Stimulated activated naive CD4-positive, alpha-beta T cell treated with Interleukin-2 at 50 U/mL for 16 hours (primary cell): ENCODE data around the gene EFHC1.
"Not testable (repeated sequence)": the region's sequence is repeated elsewhere in the genome, so short reads cannot be mapped to it uniquely, and the experiment has no call there.

Experiments used
- DNase-seq: peaks from one replicate; lab custom pipeline; 2025; lab: John Stamatoyannopoulos, UW

EFHC1 gene

DNA sequence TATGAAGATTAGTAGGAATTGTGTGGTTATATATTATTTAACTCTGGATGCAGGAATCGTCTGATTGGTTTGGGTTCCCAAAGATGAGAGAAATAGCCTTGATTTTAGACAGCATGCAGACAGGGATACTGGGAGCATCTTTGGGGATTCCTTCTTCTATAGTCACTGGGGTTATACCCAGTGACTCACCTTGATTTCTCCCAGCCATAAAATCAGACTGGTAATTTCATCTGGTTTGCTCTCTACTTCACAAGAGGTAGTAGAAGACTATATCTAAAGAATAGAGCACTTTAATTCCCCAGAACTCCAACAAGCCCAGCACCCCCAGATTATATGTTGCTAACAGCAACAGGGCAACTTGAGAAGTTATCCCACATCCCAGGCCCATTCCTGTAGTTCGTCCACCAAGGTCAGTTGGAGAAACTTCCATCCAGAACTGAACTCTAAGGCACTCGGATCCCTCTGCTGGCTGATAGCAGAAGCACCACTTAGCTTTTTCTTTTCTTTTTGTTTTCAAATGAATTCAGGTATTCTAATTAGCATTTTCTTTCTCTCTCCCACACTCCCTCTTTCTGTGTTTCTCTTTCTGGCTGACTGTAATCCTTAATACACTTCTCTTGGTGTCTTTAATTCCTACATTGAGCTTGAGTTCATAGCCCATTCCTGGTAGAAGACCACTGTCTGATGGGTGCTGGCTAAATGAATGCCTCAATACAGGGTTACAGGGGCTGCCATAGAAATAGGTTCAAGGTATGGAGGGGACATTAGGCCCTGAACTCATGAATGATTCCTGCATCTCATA is 20.4 kb upstream of the EFHC1 start:
- no peak for DNase-seq

DNA sequence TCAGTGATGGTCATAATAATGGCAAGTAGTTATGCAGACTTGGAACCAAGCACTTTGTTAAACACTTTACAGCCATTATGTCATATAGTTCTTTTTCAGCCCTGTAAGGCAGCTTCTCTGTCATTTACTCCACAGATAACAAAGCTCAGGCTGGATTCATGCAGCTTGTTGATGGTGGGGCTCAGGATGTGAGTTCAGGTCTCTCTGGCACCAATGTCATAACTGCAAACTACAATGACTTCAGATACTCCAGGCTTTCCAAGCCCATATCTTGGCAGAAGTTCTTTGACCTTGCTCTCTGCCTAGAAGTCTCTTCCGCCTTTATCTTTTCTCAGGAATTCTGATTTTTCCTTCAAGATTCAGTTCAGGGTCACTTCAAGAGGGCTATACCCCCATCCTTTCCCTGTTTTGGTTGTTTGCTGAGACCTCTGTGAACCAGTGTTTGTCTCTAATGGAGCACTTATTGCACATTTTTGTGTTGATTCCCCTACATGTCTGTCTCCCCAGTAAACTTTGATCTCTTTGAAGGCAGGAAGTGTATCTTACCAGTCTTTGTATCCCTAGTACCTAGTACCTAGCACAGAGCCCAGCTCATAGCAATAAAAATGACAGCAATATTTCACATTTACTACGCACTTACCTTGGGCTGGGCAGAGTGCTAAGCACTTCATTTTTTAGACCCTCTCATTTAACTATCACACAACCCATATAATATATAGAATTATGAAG is 19.7 kb upstream of the EFHC1 start:
- no peak for DNase-seq

DNA sequence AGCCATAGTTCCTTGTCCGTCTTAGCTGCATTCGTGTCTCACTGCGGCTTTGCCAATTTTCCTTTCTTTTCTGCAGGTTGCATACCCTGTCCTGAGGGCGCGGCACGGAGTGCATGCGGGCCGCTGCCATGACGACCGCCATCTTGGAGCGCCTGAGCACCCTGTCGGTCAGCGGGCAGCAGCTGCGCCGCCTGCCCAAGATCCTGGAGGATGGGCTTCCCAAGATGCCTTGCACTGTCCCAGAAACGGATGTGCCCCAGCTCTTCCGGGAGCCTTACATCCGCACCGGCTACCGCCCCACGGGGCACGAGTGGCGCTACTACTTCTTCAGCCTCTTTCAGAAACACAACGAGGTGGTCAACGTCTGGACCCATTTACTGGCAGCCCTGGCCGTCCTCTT is 17.1 kb upstream of the EFHC1 start:
- no peak for DNase-seq

DNA sequence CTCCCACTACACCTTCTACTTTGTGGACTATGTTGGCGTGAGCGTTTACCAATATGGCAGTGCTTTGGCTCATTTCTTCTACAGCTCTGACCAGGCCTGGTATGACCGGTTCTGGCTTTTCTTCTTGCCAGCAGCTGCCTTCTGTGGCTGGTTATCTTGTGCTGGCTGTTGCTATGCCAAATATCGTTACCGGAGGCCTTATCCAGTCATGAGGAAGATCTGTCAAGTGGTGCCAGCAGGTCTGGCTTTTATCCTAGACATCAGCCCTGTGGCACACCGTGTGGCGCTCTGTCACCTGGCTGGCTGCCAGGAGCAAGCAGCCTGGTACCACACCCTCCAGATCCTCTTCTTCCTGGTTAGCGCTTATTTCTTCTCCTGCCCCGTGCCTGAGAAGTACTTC is 16.5 kb upstream of the EFHC1 start:
- DNase-seq: no peak

DNA sequence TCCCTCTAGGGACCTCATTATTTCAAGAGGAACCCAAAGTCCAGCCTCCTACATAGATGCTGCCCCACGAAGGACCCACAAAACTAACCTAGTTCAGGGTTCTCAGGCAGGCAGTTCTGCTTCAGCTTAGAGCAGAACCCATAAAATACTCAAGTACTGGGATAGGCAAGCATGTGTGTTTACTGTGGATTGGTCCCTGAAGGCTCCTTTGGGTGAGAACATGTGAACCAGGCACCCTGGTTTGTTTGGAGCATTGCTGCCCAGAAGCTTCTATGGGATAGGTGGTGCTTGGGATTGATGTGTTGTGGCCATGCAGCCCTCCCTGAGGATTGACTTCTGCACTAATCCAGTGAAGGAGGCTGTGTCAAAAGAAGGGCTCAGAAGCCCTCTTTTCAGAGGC is 14.9 kb upstream of the EFHC1 start:
- DNase-seq: no peak

DNA sequence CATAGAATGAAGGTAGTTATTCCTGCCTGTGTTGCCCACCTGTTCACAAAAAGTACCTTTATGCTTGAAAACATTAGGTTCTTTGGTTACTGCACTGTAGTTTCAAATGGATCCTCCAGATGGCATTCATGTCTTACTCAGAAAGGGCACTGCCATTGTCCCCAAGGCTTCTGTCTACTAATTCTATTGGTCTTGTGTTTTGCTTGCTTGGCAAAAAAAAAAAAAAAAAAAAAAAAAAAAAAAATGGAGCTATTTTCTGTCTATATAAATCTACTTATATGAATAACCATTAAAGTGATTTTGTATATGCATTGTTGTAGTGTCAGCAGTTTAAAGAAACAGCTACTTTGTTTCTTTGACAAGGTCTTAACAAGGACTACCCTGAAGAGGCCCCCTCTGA is 12.7 kb upstream of the EFHC1 start:
- no peak for DNase-seq

DNA sequence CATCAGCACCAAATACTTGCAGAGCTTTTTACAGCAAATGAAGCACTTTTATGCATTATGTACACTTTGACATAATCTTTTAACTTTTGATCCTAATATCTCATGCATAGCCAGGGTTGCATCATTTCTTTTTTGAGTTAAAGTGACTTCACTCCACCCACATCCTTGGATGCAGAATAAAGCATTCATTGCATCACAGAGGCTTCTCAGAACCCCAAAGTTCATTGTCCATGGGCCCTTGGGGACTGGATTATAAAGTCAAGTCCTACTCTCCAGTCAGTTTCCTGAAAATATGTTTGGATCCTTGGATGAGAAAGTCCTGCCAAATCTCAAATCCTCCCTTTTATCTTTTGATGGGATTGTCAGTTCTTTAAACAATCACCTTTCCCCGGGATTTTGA is 10.6 kb upstream of the EFHC1 start:
- no peak for DNase-seq

DNA sequence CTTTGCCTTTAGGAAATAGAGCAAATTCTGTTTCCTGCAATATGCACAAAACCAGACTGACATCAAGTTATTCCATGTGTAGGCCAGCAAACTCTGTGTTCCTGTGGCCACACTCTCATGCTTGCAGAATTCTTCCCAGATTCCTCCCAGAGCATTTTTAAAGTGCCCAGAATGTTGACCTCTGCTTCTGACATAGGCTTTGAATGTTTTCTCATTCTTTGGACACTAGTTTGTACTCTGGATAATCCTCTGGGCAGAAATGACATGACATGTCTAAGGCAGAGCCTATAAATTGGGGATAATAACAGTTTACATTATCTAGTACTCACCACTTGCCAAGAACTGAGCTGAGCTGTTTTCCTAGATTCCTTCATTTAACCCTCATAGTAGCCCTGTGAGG is 9.2 kb upstream of the EFHC1 start:
- no peak for DNase-seq

DNA sequence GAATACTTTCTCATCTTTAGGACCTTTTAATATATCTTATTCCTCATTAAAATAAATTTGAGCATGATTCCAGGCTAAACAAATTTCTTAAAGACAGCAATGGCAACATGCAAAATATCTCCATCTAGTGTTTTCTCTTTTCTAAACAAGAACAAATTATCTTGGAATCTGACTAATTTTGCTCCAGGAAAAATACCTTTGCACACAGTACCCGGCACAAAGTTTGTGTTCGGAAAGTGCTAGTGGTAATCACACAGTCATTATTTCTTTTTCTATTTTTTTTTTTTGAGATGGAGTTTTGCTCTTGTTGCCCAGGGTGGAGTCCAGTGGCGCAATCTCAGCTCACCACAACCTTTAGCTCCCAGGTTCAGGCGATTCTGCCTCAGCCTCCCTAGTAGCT is 8.2 kb upstream of the EFHC1 start:
- no peak for DNase-seq

DNA sequence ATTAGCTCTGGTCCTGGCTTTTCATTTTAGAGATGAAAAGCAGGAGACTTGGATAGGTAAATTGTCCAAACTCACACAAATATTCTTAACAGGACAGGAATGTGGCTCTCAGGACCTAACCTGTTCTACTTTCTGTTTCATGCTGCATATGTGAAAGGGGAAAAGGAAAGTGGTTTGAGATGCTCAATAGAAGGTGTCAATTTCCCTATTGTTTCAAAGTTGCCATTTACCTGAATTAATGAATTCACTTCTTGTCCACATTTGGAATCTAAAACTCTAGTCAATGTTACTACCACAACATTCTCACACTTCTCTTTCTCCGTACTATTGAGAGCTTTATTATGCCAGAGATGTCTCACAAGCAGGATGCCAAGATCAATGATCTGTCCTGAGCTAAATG is 4.8 kb upstream of the EFHC1 start:
- DNase-seq: no peak

DNA sequence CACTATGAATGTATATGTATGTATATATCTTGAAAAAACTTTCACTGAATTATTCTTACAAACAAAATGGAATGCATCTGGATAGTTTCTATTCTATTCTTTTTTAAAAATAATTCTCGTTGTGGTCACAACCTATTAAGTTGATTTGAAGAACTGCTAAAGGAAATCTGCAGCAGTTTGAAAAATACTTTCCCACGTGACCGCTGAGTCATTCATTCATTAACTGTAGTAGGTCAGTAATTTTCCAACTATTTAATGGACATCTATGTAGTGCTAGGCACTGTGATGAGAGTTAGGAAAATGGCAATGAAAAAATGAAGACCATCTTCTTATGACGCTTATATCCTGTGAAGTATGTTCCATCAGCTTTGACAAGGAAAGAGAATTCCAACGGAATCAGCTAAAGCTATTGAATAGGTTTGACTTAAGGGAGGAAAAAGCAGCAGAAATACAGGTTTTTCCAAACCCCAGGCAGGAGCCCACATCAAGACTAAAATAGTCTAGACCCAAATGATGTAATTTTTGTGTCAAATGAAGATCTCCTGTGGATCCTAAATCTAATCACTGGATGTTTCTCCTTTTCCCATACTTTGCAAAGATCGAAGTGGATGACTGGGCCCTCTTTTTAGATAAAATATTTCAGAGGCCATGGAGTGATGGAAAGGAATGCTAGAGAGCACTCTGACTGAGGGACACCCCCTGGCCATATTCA is 4.1 kb upstream of the EFHC1 start:
- DNase-seq: no peak

DNA sequence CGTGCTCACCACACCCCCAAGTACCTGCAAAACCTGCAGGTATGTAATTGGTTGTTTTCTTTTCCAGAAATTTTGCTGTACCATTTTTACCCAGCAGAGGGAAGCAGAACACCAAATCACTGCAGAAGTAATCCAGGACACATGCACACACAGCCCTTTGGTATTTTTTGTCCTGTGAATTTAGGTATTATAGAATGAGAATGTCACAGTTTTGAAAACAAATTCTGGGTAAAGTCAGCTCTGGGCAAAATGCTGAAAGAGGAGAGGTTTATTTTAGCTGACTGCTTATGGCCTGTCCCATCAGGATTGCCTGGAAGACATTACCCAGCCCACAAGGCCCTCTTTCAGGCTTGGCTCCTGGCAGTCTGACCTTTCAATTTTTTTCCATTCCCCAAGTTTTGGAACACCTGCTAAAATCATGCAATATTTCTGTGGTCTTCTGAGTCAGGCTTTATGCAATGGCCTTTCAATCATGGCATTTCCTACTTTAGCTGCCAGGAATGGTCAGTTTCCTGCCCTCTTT is 3.5 kb upstream of the EFHC1 start:
- no peak for DNase-seq

DNA sequence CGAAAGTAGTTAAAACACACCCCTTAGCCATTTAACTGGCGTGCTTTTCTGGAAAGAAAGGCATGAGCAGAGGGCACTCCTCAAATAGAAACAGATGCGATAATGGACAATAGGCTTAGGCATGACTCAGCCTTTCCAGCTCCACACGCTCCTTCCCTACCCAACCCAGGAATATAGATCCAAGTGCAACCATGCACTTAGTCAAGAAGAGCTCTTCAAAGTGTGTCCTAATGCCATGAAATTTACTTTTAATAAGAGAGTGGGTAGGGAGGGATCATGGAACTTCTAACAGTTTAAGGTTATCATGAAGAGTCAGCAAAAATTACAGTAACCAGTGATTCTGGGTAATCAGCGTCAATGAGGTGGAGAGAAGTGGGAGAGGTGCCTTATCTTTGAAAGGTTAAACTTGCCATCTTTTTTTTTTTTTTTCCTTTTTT is 2.4 kb upstream of the EFHC1 start:
- no peak for DNase-seq

DNA sequence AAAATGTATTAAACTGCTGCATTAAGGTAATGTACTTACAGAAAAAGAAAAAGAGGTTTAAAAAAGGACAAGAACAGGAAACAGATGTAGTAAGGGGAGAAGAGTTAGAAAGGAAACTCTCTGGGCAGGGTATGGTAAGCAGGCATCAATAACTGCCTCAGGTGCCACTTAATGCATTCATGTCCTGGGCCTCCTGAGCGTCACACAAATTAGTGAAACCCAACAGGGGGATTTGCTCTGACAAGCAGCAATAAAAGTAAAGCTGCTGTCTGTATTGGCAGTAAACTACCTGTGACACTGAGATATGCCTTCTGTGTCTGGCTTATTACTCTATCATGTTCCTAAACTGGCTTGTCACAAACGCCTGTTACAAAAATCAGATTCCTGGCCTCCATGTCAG is 1.5 kb upstream of the EFHC1 start:
- no peak for DNase-seq

DNA sequence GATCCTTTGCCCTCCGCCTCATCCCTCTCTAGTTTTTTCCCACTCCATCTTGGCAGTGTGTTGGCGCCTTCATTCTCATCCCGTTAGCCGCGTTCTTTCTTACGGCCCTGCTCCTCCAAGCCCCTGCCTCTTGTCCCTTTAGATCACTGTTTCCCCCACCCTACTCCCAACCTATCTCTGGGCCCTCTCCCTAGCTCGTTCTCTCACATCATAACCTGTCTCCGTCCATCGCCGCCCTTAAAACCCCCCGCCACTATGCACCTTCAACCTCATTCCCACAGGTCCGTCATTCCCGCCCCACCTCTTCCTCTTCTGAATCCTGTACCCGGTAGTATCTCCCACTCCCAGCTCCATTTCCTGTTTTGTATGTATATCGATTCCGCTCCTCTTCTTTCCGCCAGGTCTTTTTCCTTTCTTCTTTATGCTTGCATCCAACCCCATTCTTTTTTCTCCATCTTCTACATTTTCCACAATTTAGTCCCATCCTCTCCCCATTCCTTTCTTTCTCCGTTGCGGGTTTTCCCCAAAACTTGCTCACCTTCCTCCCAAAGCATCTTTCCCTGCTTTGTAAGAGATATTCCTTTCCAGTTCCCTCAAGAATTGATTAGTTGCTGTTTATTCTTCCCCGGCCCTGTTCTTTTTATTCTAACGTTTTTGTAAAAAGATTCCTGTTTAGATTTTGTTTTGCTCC is 671 bp downstream of the EFHC1 start:
- DNase-seq: no peak

DNA sequence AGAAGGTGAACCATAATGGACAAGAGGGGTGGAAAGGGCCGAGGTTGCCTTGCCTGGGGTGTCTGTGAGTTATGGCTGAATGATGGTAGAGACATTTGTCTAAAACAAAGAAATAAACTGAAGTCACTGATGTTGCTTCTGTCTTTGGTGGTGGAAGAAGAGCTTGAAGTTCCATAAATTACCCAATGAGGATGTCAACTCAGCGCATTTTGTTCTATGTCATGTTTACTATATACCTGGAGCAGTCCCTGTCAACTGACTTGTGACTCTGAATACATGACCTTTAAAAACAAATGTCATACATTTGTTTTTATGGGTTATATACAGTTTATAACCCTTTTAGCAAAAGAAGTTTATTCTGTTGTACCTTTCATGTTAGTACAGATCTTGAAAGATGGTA is 2.0 kb downstream of the EFHC1 start:
- DNase-seq: no peak

DNA sequence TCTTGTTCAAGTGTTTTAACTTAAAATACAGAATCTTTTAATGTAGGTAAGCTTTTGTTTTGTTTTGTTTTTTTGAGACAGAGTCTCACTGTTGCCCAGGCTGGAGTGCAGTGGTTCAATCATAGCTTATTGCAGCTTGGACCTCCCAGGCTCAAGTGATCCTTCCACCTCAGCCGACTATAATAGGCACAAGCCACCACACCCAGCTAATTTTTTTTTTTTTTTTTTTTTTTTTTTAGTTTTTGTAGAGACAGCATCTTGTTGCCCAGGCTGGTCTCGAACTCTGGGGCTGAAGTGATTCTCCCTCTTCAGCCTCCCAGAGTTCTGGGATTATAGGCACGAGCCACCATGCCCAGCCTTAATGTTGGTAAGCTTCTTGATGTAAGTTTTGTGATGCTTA is 3.3 kb downstream of the EFHC1 start:
- DNase-seq: no peak

DNA sequence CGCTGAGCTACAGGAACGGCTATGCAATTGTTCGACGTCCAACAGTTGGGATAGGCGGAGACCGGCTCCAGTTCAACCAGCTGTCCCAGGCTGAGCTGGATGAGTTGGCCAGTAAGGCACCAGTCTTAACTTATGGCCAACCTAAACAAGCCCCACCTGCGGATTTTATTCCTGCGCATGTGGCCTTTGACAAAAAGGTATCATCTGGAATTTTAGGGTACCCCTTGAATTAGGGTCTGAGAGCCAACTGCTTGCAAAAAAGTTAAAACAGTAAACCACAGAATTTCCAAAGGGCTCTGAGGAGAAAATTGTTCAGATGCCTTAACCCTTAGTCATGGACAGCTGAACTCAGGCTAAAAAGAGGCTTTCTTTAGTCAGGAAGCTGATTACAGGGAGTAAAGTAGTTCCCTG is 3.8 kb downstream of the EFHC1 start:
- no peak for DNase-seq

DNA sequence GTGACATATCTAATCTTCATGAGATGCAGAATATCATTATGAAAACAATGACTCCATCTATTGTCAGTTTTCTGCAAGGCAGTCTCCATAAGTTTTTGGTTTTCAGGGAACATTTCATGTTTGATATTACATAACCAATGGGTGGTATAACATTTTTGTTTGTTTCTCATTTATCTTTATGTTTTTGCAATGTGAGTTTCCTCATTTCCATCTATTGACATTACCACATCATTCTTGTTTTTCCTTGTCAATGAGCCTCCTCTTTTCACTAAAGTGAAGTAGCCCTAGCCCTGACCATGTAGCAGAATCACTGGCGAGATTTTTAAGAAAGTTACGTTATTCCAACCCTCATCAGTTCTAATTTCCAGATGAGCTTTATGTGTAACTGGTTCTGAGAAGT is 4.4 kb downstream of the EFHC1 start:
- no peak for DNase-seq

DNA sequence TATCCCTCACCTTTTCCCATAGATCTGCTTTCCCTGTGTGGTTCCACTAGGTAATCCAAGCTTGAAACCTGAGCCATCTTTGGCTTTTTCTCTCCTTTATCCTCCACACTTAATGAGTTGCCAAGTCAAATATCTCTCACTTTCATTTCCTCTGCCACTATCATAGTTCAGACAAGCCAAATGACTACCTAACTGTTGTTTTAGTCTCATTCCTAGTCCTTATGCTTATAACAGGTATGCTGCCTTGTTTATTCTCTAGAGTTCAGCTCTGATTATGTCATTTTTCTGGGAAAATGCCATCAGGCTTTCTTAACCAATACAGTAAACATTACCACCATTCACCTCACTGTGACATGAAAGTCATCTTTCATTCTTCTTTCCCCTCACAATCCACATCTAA is 6.5 kb downstream of the EFHC1 start:
- no peak for DNase-seq

DNA sequence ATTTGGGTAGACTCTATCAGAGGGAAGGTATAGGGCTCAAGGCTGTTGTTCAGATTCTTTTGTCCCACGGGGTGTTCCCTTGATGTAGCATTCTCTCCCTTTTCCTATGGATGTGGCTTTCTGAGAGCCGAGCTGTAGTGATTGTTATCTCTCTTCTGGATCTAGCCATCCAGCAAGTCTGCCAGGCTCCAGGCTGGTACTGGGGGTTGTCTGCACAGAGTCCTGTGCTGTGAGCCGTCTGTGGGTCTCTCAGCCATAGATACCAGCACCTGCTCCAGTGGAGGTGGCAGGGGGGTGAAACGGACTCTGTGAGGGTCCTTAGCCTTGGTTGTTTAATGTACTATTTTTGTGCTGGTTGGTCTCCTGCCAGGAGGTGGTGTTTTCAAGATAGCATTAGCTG is 13.2 kb downstream of the EFHC1 start:
- DNase-seq: not testable (repeated sequence)

DNA sequence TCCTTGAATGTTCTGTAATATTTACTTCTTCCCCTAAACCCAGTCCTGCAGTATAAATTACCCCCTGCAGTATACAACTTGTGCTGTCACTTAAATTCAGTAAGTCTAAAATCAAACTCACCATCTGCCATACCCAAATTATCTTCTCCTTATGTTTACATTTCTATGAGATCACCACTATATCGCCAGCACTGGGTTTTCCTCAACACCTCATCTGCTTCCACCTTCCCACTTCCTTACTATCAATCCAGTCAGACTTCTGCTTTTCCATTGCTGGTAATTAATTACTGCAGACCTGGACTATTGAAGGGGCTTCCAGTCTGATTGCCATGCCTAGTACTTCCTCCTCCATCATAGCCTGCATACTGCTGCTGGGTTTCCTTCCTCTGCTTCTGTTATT is 15.2 kb downstream of the EFHC1 start:
- DNase-seq: no peak
